ENCODE results near the gene ELP5. TPM values are rescaled to one million over a fixed set of nuclear protein-coding genes. Genes with fewer than 3 reads are reported as not detected.

The ELP5 gene
- total RNA-seq, 1 donor from 2014 or later: 29.5 TPM

Small RNA genes within 50 kb of the gene (small RNA-seq; reads per million reads assigned to genes)
- gene MIR324 (8.0 reads per million, percentile 93 among the genes with 10 or more reads in this experiment), gene RF00019 (not detected)

Other genes with a start within 250 kb of the ELP5 start
- gene RNASEK, start 239.6 kb upstream of the ELP5 start, total RNA-seq: 60.2 TPM
- 3.0 TPM for gene BCL6B, start 229.2 kb upstream of the ELP5 start, total RNA-seq
- 0.92 TPM for gene SLC16A13, start 216.2 kb upstream of the ELP5 start, total RNA-seq
- 0.23 TPM for gene SLC16A11, start 208.1 kb upstream of the ELP5 start, total RNA-seq
- gene CLEC10A, start 172.0 kb upstream of the ELP5 start, total RNA-seq: not detected
- not detected for gene ASGR2, start 137.4 kb upstream of the ELP5 start, total RNA-seq
- gene ASGR1, start 72.8 kb upstream of the ELP5 start, total RNA-seq: 20.1 TPM
- gene DLG4, start 32.4 kb upstream of the ELP5 start, total RNA-seq: 136 TPM
- 97.6 TPM for gene ACADVL, start 32.3 kb upstream of the ELP5 start, total RNA-seq
- 56.1 TPM for gene DVL2, start 17.7 kb upstream of the ELP5 start, total RNA-seq
- 28.6 TPM for gene PHF23, start 12.8 kb upstream of the ELP5 start, total RNA-seq
- gene GABARAP, start 9.8 kb upstream of the ELP5 start, total RNA-seq: 167 TPM
- 40.1 TPM for gene CTDNEP1, start 481 bp upstream of the ELP5 start, total RNA-seq
- 0.92 TPM for gene CLDN7, start 10.3 kb downstream of the ELP5 start, total RNA-seq
- 0.23 TPM for gene SLC2A4, start 29.5 kb downstream of the ELP5 start, total RNA-seq
- gene YBX2, start 42.4 kb downstream of the ELP5 start, total RNA-seq: 1.4 TPM
- gene EIF5A, start 55.4 kb downstream of the ELP5 start, total RNA-seq: 168 TPM
- 38.5 TPM for gene GPS2, start 63.1 kb downstream of the ELP5 start, total RNA-seq
- gene NEURL4, start 77.1 kb downstream of the ELP5 start, total RNA-seq: 44.3 TPM
- 0.23 TPM for gene ACAP1, start 84.3 kb downstream of the ELP5 start, total RNA-seq
- gene KCTD11, start 99.9 kb downstream of the ELP5 start, total RNA-seq: 4.6 TPM
- gene TMEM95, start 102.9 kb downstream of the ELP5 start, total RNA-seq: not detected
- gene TNK1, start 128.9 kb downstream of the ELP5 start, total RNA-seq: 1.4 TPM
- 9.2 TPM for gene PLSCR3, start 142.3 kb downstream of the ELP5 start, total RNA-seq
- gene TMEM256, start 151.9 kb downstream of the ELP5 start, total RNA-seq: 63.7 TPM
- gene NLGN2, start 155.6 kb downstream of the ELP5 start, total RNA-seq: 19.1 TPM
- not detected for gene SPEM1, start 168.1 kb downstream of the ELP5 start, total RNA-seq
- not detected for gene SPEM2, start 173.4 kb downstream of the ELP5 start, total RNA-seq
- not detected for gene SPEM3, start 176.6 kb downstream of the ELP5 start, total RNA-seq
- 1.4 TPM for gene TMEM102, start 183.2 kb downstream of the ELP5 start, total RNA-seq
- gene FGF11, start 187.3 kb downstream of the ELP5 start, total RNA-seq: 9.0 TPM
- 19.1 TPM for gene CHRNB1, start 192.8 kb downstream of the ELP5 start, total RNA-seq
- gene ZBTB4, start 227.4 kb downstream of the ELP5 start, total RNA-seq: 25.6 TPM
- not detected for gene SLC35G6, start 229.2 kb downstream of the ELP5 start, total RNA-seq
- gene POLR2A, start 232.2 kb downstream of the ELP5 start, total RNA-seq: 65.7 TPM